ENCODE measurements around the gene CNNM3. TPM values are rescaled to one million over a fixed set of nuclear protein-coding genes. Genes with fewer than 3 reads are reported as not detected.
A peak's percentile ranks its signal among the peaks of the same experiment; 100 is the strongest.

The CNNM3 gene
- total RNA-seq, 1 donor from 2014 or later, result 27.5 TPM

- H3K36me3 Mint-ChIP-seq, result no peaks in the 10 kb centered on the region
- H3K4me1 Mint-ChIP-seq, result peaks cover 56% of the 10 kb centered on the region
These were observed 56.7 kb downstream of the CNNM3 start for GRCh38 chr2:96872591-96873349.

DNA sequence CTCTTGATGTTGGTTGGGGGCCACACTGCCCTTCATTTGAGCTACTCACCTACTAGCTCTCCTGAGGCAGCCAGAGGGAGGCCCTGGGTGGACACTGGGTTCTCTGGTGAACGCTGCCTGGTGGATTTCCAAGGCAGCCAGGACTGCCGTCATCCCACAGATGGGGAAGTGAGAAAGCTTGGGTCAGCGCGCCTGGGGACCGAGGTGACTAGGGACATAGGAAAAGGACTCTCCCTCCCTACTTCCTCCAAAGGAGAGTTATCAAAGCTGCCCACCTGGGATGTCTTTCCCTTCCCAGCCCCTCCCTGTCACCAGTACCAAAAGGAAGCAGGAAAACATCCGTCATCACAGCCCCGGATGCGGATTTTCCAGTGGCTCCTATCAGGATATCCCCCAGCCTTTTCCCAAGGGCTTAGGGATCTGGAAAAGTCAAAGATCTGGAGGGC lies 57.6 kb downstream of the CNNM3 start:
- peak overlapping the region; percentile 94 for H3K27ac Mint-ChIP-seq
- TF ChIP-seq CTCF (IDR thresholded peaks at IDR 0.05; ENCODE audit: unreplicated experiment), result no peak
- peaks cover 62% of the 10 kb centered on the region for H3K4me1 Mint-ChIP-seq
- no peaks in the 10 kb centered on the region for H3K36me3 Mint-ChIP-seq
- H3K4me3 Mint-ChIP-seq, result no peak overlapping the region
- no peaks in the 10 kb centered on the region for H3K9me3 Mint-ChIP-seq
- no peaks in the 10 kb centered on the region for H3K27me3 Mint-ChIP-seq (ENCODE audit: low read depth)
- no peak for DNase-seq (ENCODE audit: low spot score in 2 of 2, unreplicated experiment in 2 of 2)

More at GRCh38 chr2:96872591-96873349, 56.7 kb downstream of the CNNM3 start:
- TF ChIP-seq CTCF (IDR thresholded peaks at IDR 0.05; ENCODE audit: unreplicated experiment), result no peak
- Mint-ChIP-seq H3K4me3 (peak overlapping the region; percentile 17), H3K27ac (peak overlapping the region; percentile 94), H3K27me3 (ENCODE audit: low read depth) (no peaks in the 10 kb centered on the region), H3K9me3 (no peaks in the 10 kb centered on the region)
- DNase-seq (ENCODE audit: low spot score in 2 of 2, unreplicated experiment in 2 of 2), result no peak

DNA sequence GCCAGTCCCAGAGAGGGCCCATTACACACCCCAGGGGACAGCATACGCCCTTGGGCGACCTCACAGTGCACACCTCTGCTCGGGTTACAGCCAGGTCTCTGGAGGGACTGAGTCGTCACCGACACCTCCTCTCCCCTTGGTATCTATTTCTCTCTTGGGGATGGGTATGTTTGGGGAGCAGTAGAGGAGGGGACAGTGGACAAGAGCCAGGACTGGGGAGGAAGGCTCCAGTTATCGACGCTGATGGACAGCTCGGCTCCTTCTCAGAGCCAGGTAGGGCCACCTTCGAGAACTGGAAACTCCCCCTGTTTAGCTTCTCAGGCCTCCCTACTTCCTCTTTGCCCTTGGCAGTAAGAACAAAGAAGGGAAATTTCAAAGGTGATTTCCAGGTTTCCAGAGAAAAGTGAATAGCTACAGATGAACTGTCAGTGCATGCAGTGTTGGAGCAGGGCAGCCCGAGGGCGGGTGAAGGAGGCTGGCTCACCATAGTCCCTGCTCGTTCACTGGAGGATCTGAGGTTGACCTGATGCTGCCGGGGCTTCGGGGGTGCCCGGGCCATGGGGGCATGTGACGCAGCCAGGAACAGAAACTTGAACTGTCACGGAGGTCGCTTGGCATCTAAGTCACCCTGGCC lies 58.2 kb downstream of the CNNM3 start:
- Mint-ChIP-seq H3K9me3 (no peaks in the 10 kb centered on the region), H3K4me1 (peaks cover 62% of the 10 kb centered on the region), H3K27ac (peak overlapping the region; percentile 94), H3K4me3 (peak overlapping the region; percentile 37), H3K27me3 (ENCODE audit: low read depth) (no peaks in the 10 kb centered on the region), H3K36me3 (no peaks in the 10 kb centered on the region)
- DNase-seq (ENCODE audit: low spot score in 2 of 2, unreplicated experiment in 2 of 2), result no peak
- TF ChIP-seq CTCF (IDR thresholded peaks at IDR 0.05; ENCODE audit: unreplicated experiment), result no peak

- DNase-seq (ENCODE audit: low spot score in 2 of 2, unreplicated experiment in 2 of 2), result no peak
- Mint-ChIP-seq H3K4me3 (no peak overlapping the region), H3K9me3 (no peaks in the 10 kb centered on the region), H3K4me1 (peaks cover 68% of the 10 kb centered on the region), H3K27ac (peak overlapping the region; percentile 94), H3K36me3 (no peaks in the 10 kb centered on the region), H3K27me3 (ENCODE audit: low read depth) (no peaks in the 10 kb centered on the region)
- TF ChIP-seq CTCF (IDR thresholded peaks at IDR 0.05; ENCODE audit: unreplicated experiment), result peak; percentile 11
These were observed 59.6 kb downstream of the CNNM3 start for GRCh38 chr2:96875498-96876268.

- no peak for DNase-seq (ENCODE audit: low spot score in 2 of 2, unreplicated experiment in 2 of 2)
- Mint-ChIP-seq H3K27ac (peak overlapping the region; percentile 69), H3K4me1 (peaks cover 66% of the 10 kb centered on the region), H3K36me3 (no peaks in the 10 kb centered on the region), H3K27me3 (ENCODE audit: low read depth) (no peaks in the 10 kb centered on the region), H3K4me3 (no peak overlapping the region), H3K9me3 (no peaks in the 10 kb centered on the region)
- TF ChIP-seq CTCF (IDR thresholded peaks at IDR 0.05; ENCODE audit: unreplicated experiment), result no peak
These were observed 60.4 kb downstream of the CNNM3 start for GRCh38 chr2:96876269-96877041.

Measured in mesothelial cell of epicardium (in vitro differentiated cells).